SK-N-SH treated with all-trans-retinoic acid at 6 μM for 48 hours (cell line): ENCODE measurements around the gene C14orf119.
"Not testable (repeated sequence)": the region's sequence is repeated elsewhere in the genome, so short reads cannot be mapped to it uniquely, and the experiment has no call there.

Experiments
- ATAC-seq: fragments of 200-7000 bp; cut with Tn5 transposase; 3 replicates; pipeline ENCODE4 v1.9.1; 2020; ENCODE audit warnings: mild to moderate bottlenecking, moderate library complexity
- ARNTL ChIP-seq: fragments of 450-650 bp; formaldehyde crosslinking; IDR thresholded peaks from 2 replicates; pipeline ENCODE4 v1.5.0; 2020; ENCODE audit warnings: low read depth, mild to moderate bottlenecking, moderate library complexity, borderline replicate concordance
- BACH2 ChIP-seq: fragments of 250-450 bp; sonication (Bioruptor Pico); IDR thresholded peaks from 2 replicates; pipeline ENCODE4 v1.9.0; 2021; ENCODE audit warnings: mild to moderate bottlenecking, borderline replicate concordance
- CREB5 ChIP-seq: fragments of 250-450 bp; sonication (Bioruptor Pico); IDR thresholded peaks from 2 replicates; pipeline ENCODE4 v1.5.1; 2020; ENCODE audit warnings: low read depth, mild to moderate bottlenecking, moderate library complexity
- CSDC2 ChIP-seq: fragments of 250-450 bp; sonication (Bioruptor Pico); IDR thresholded peaks from 2 replicates; pipeline ENCODE4 v1.5.0; 2020; ENCODE audit warnings: mild to moderate bottlenecking, moderate library complexity
- CSRNP3 ChIP-seq: fragments of 250-450 bp; sonication (Bioruptor Pico); IDR thresholded peaks from 2 replicates; pipeline ENCODE4 v1.5.1; 2021; ENCODE audit warnings: mild to moderate bottlenecking, moderate library complexity
- ESRRG ChIP-seq: fragments of 250-450 bp; sonication (Bioruptor Pico); IDR thresholded peaks from 2 replicates; pipeline ENCODE4 v1.6.1; 2021; ENCODE audit warnings: mild to moderate bottlenecking
- GLIS3 ChIP-seq: fragments of 250-450 bp; sonication (Bioruptor Pico); IDR thresholded peaks from 2 replicates; pipeline ENCODE4 v1.5.0; 2020; ENCODE audit warnings: mild to moderate bottlenecking, moderate library complexity
- ISL1 ChIP-seq: fragments of 250-450 bp; sonication (Bioruptor Pico); IDR thresholded peaks from 2 replicates; pipeline ENCODE4 v2.1.2; 2022; ENCODE audit warnings: mild to moderate bottlenecking, moderate library complexity
- PATZ1 ChIP-seq: fragments of 250-450 bp; sonication (Bioruptor Pico); IDR thresholded peaks from 2 replicates; pipeline ENCODE4 v1.8.0; 2020; ENCODE audit warnings: mild to moderate bottlenecking, moderate library complexity, borderline replicate concordance
- SNAI2 ChIP-seq: fragments of 250-450 bp; sonication (Bioruptor Pico); IDR thresholded peaks from 2 replicates; pipeline ENCODE4 v1.5.0; 2020; ENCODE audit warnings: mild to moderate bottlenecking, moderate library complexity
- TCF4 ChIP-seq: fragments of 250-450 bp; sonication (Bioruptor Pico); IDR thresholded peaks from 2 replicates; pipeline ENCODE4 v1.8.0; 2021; ENCODE audit warnings: mild to moderate bottlenecking, moderate library complexity, borderline replicate concordance
- TOX ChIP-seq: fragments of 250-450 bp; sonication (Bioruptor Pico); IDR thresholded peaks from 2 replicates; pipeline ENCODE4 v1.8.0; 2021; ENCODE audit warnings: mild to moderate bottlenecking, moderate library complexity, borderline replicate concordance
- TSHZ2 ChIP-seq: fragments of 250-450 bp; sonication (Bioruptor Pico); IDR thresholded peaks from 2 replicates; pipeline ENCODE4 v1.5.0; 2020; ENCODE audit warnings: mild to moderate bottlenecking, moderate library complexity
- ZC3H10 ChIP-seq: fragments of 250-450 bp; sonication (Bioruptor Pico); IDR thresholded peaks from 2 replicates; pipeline ENCODE4 v1.5.1; 2021; ENCODE audit warnings: mild to moderate bottlenecking, moderate library complexity
- ZFP3 ChIP-seq: fragments of 250-450 bp; sonication (Bioruptor Pico); IDR thresholded peaks from 2 replicates; pipeline ENCODE4 v1.5.0; 2020; ENCODE audit warnings: mild to moderate bottlenecking, moderate library complexity
- ZFP30 ChIP-seq: fragments of 450-650 bp; formaldehyde crosslinking; IDR thresholded peaks from 2 replicates; pipeline ENCODE4 v1.5.0; 2022; ENCODE audit warnings: mild to moderate bottlenecking, moderate library complexity
- ZNF8 ChIP-seq: fragments of 450-650 bp; formaldehyde crosslinking; IDR thresholded peaks from 2 replicates; pipeline ENCODE4 v1.5.0; 2020; ENCODE audit warnings: mild to moderate bottlenecking, moderate library complexity
- TF ChIP-seq, protein P1 (sequence below): fragments of 250-450 bp; sonication (Bioruptor Pico); IDR thresholded peaks from 2 replicates; pipeline ENCODE4 v1.8.0; 2021; ENCODE audit warnings: low read depth, mild to moderate bottlenecking, moderate library complexity, borderline replicate concordance

C14orf119 gene

GRCh38 chr14:23106747-23107045 is 11.4 kb downstream of the C14orf119 start:
- TF ChIP-seq ZFP30 (CRISPR knock-in tag), result no peak
- no peak for ATAC-seq

DNA sequence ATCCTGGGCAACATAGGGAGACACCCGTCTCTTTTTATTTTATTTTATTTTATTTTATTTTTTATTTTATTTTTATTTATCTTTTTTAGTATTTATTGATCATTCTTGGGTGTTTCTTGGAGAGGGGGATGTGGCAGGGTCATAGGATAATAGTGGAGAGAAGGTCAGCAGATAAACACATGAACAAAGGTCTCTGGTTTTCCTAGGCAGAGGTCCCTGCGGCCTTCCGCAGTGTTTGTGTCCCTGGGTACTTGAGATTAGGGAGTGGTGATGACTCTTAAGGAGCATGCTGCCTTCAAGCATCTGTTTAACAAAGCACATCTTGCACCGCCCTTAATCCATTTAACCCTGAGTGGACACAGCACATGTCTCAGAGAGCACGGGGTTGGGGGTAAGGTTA is 12.3 kb downstream of the C14orf119 start:
- not testable (repeated sequence) for ATAC-seq

DNA sequence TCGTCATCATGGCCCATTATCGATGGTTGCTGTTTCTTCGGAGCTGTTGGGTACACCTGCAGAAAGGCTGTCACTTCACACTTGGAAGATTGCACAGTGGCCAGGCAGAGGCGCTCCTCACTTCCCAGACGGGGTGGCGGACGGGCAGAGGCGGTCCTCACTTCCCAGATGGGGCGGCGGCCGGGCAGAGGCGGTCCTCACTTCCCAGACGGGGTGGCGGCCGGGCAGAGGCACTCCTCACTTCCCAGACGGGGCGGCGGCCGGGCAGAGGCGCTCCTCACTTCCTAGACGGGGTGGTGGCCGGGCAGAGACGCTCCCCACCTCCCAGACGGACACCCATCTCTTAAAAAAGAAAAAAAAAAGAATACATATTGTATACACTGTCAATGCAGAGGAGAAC is 12.9 kb downstream of the C14orf119 start:
- ATAC-seq, result not testable (repeated sequence)

GRCh38 chr14:23109769-23110168 is 14.5 kb downstream of the C14orf119 start:
- no peak for TF ChIP-seq CREB5
- no peak for TF ChIP-seq PATZ1 (CRISPR knock-in tag)
- no peak for TF ChIP-seq ISL1 (CRISPR knock-in tag)
- no peak for TF ChIP-seq ZFP3 (CRISPR knock-in tag)
- no peak for TF ChIP-seq TSHZ2 (CRISPR knock-in tag)
- no peak for TF ChIP-seq CSRNP3 (CRISPR knock-in tag)
- TF ChIP-seq GLIS3, result no peak
- TF ChIP-seq SNAI2 (CRISPR knock-in tag), result no peak
- no peak for TF ChIP-seq ARNTL (CRISPR knock-in tag)
- no peak for TF ChIP-seq ZFP30 (CRISPR knock-in tag)
- TF ChIP-seq, protein P1, sequence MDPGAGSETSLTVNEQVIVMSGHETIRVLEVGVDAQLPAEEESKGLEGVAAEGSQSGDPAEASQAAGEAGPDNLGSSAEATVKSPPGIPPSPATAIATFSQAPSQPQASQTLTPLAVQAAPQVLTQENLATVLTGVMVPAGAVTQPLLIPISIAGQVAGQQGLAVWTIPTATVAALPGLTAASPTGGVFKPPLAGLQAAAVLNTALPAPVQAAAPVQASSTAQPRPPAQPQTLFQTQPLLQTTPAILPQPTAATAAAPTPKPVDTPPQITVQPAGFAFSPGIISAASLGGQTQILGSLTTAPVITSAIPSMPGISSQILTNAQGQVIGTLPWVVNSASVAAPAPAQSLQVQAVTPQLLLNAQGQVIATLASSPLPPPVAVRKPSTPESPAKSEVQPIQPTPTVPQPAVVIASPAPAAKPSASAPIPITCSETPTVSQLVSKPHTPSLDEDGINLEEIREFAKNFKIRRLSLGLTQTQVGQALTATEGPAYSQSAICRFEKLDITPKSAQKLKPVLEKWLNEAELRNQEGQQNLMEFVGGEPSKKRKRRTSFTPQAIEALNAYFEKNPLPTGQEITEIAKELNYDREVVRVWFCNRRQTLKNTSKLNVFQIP (CRISPR knock-in tag), result no peak
- TF ChIP-seq BACH2 (CRISPR knock-in tag), result no peak
- TF ChIP-seq ESRRG (CRISPR knock-in tag), result no peak
- no peak for TF ChIP-seq ZC3H10
- no peak for TF ChIP-seq CSDC2 (CRISPR knock-in tag)
- TF ChIP-seq TOX (CRISPR knock-in tag), result no peak
- TF ChIP-seq TCF4 (CRISPR knock-in tag), result no peak
- no peak for ATAC-seq

DNA sequence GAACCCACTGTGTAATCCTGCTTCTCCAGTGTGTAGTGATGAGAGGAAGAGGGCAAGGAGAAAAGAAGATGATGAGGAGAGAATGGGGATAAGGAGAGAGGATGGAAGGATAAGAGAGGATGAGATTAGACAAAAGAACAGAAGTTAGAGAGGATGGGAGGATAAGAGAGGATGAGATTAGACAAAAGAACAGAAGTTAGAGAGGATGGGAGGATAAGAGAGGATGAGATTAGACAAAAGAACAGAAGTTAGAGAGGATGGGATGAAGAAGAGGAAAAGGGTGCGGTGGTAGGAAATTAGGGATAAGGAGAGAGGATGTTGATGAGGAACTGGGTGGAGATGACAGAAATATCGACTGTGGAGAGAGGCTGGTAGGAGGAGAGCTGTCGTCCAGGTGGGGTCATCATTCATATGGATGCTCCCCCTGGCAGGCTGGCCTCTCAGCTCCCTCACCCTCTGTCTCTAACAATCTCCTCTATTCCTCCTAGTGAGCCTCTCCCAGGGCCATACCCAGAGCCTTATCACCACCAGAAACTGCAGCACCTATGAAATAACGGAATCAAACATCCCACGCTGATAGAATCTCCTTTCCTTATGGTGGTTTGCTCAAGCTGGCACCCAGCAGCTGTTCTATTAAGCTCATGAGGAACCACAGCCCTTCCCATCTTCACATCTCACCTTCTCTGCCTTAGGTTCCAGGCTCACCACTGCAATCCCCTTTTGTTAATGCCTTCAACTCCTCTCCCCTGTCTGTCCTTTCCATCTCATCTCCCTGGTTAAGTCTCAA is 15.5 kb downstream of the C14orf119 start:
- TF ChIP-seq ZC3H10, result no peak
- no peak for TF ChIP-seq ZFP3 (CRISPR knock-in tag)
- TF ChIP-seq CSDC2 (CRISPR knock-in tag), result no peak
- TF ChIP-seq ZFP30 (CRISPR knock-in tag), result no peak
- no peak for TF ChIP-seq TOX (CRISPR knock-in tag)
- TF ChIP-seq ZNF8 (CRISPR knock-in tag), result no peak

More for the DNA sequence above, 15.5 kb downstream of the C14orf119 start:
- ATAC-seq, result no peak
